ENCODE data around the gene NPAS3. TPM values are rescaled to one million over a fixed set of nuclear protein-coding genes. Genes with fewer than 3 reads are reported as not detected.
A peak's percentile ranks its signal among the peaks of the same experiment; 100 is the strongest.

Gene NPAS3
- total RNA-seq, 1 experiment from 2014 or later = 0.36 TPM

DNA sequence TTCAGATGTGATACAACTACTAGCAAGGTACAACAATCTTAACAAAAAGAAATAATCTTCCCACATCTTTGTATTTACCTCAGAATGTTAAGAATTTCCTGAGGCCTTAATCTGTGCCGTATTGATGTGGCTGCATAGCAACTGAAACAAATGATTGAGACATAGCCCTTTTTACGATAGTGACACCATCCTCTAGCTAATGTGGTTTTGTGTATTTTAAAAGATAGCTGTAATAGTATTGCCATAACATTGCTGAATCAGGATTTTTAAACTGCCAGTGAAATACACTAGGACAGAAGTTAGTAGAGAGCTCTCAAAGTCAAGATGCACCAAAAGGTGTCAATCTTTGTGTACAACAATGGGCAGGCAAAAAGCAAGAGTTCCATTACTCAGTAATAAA lies 11.9 kb downstream of the NPAS3 start:
- H3K9me2 ChIP-seq (replicated peaks; ENCODE audit: low read length) = no peaks in the 10 kb centered on the region
- no peaks in the 10 kb centered on the region for H3K79me2 ChIP-seq (ENCODE audit: low read length)
- ChIA-PET CTCF (interaction anchor here (0.6 kb wide), 1 partner anchor 234 kb away, joined by 3 read pairs; no protein-coding TSS in a partner anchor), POLR2A (ENCODE audit: unreplicated experiment) (no interaction called here)
- no peaks in the 10 kb centered on the region for H3K36me3 ChIP-seq (ENCODE audit: low read depth, low read length)
- H2AFZ ChIP-seq (ENCODE audit: low read length) = no peak overlapping the region
- DNase-seq = peak; percentile 32
- intact Hi-C loops (cut with micrococcal nuclease) = no loop called here
- no peak overlapping the region for H3K4me2 ChIP-seq (ENCODE audit: low read length)
- no peaks in the 10 kb centered on the region for H4K20me1 ChIP-seq (ENCODE audit: low read length)
- no peak overlapping the region for H3K4me3 ChIP-seq (ENCODE audit: low read length)
- TF ChIP-seq EZH2phosphoT487 (IDR thresholded peaks at IDR 0.05; ENCODE audit: borderline replicate concordance, low read length) (no peak), EZH2 (IDR thresholded peaks at IDR 0.05; ENCODE audit: low read length, unreplicated experiment) (no peak)
- TF ChIP-seq, protein P1, sequence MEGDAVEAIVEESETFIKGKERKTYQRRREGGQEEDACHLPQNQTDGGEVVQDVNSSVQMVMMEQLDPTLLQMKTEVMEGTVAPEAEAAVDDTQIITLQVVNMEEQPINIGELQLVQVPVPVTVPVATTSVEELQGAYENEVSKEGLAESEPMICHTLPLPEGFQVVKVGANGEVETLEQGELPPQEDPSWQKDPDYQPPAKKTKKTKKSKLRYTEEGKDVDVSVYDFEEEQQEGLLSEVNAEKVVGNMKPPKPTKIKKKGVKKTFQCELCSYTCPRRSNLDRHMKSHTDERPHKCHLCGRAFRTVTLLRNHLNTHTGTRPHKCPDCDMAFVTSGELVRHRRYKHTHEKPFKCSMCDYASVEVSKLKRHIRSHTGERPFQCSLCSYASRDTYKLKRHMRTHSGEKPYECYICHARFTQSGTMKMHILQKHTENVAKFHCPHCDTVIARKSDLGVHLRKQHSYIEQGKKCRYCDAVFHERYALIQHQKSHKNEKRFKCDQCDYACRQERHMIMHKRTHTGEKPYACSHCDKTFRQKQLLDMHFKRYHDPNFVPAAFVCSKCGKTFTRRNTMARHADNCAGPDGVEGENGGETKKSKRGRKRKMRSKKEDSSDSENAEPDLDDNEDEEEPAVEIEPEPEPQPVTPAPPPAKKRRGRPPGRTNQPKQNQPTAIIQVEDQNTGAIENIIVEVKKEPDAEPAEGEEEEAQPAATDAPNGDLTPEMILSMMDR (conservative IDR thresholded peaks at IDR 0.05; ENCODE audit: low read depth, low read length) = no peak
- no peaks in the 10 kb centered on the region for H3F3A ChIP-seq (ENCODE audit: low read length, unreplicated experiment)
- H3K9ac ChIP-seq (ENCODE audit: low read length) = no peak overlapping the region
- H3K27ac ChIP-seq (ENCODE audit: low read length) = no peak overlapping the region
- peaks cover 12% of the 10 kb centered on the region; the same call in 1 of the 2 replicates for H3K27me3 ChIP-seq (ENCODE audit: low read length)
- 0 out of 2 replicates have a peak, but pooled peaks cover 7% of the 10 kb centered on the region for H3K4me1 ChIP-seq (ENCODE audit: insufficient read depth, low read length)
- BruUV-seq (replicated peaks) = no TSS peak
- no peaks in the 10 kb centered on the region for H3K9me3 ChIP-seq (ENCODE audit: low read length)
- no peak for ATAC-seq

DNA sequence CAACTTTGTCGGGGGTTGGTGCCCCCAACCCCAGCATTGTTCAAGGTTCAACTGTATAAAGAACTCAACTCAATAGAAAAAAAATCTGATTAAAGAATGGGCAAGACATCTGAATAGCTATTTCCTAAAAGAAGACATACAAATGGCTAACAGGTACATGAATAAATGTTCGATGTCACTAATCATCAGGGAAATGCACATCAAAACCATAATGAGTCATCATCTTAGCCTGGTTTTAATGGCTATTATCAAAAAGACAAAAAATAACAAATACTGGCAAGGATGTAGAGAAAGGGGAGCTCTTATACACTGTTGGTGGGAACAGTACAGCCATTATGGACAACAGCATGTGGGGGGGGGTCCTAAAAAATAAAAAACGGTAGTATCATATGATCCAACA lies 28.7 kb downstream of the NPAS3 start:
- Histone ChIP-seq H4K20me1 (ENCODE audit: low read length) (no peaks in the 10 kb centered on the region), H2AFZ (ENCODE audit: low read length) (no peak overlapping the region), H3K36me3 (ENCODE audit: low read depth, low read length) (no peaks in the 10 kb centered on the region), H3K9me3 (ENCODE audit: low read length) (no peaks in the 10 kb centered on the region), H3K27ac (ENCODE audit: low read length) (no peak overlapping the region), H3F3A (ENCODE audit: low read length, unreplicated experiment) (no peaks in the 10 kb centered on the region), H3K9ac (ENCODE audit: low read length) (no peak overlapping the region), H3K4me2 (ENCODE audit: low read length) (no peak overlapping the region), H3K79me2 (ENCODE audit: low read length) (no peaks in the 10 kb centered on the region), H3K9me2 (replicated peaks; ENCODE audit: low read length) (no peaks in the 10 kb centered on the region), H3K27me3 (ENCODE audit: low read length) (peaks cover 20% of the 10 kb centered on the region; the same call in 1 of the 2 replicates), H3K4me3 (ENCODE audit: low read length) (no peak overlapping the region), H3K4me1 (ENCODE audit: insufficient read depth, low read length) (no peaks in the 10 kb centered on the region)
- CTCF ChIA-PET = no interaction called here
- no TSS peak for BruUV-seq (replicated peaks)
- POLR2A ChIA-PET (ENCODE audit: unreplicated experiment) = no interaction called here
- ATAC-seq (no peak), DNase-seq (no peak)
- intact Hi-C loops (cut with micrococcal nuclease) = no loop called here
- TF ChIP-seq, protein P1 (conservative IDR thresholded peaks at IDR 0.05; ENCODE audit: low read depth, low read length) = no peak
- no peak for TF ChIP-seq EZH2phosphoT487 (IDR thresholded peaks at IDR 0.05; ENCODE audit: borderline replicate concordance, low read length)
- TF ChIP-seq EZH2 (IDR thresholded peaks at IDR 0.05; ENCODE audit: low read length, unreplicated experiment) = no peak

DNA sequence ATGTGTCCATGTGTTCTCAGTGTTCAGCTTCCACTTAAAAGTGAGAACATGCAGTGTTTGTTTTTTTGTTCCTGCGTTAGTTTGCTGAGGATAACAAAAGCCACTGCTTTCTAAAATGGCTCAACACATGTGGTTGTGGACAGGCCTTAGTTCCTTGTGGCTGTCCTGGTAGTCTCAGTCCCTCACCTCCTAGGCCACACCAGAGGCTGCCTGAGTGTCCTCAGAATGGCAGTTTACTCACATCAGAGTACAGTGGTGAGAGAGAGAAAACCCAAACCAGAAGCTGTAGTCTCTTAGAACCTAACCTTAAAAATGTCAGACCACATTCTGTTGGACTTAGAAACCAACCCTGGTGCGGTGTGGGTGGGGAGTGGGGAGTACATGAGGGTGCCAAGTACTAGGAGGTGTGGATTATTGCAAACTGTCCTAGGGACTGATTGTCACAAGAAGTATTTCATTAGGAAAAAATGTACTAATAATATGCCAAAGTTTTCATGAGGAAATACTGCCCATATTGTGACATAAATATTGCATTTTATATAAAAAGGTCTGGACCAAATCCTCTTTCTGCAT lies 30.4 kb downstream of the NPAS3 start:
- no peaks in the 10 kb centered on the region for H3K36me3 ChIP-seq (ENCODE audit: low read depth, low read length)
- H3K79me2 ChIP-seq (ENCODE audit: low read length) = no peaks in the 10 kb centered on the region
- no peak overlapping the region; the same call in 1 of the 2 replicates for H2AFZ ChIP-seq (ENCODE audit: low read length)
- H3K4me3 ChIP-seq (ENCODE audit: low read length) = no peak overlapping the region
- intact Hi-C loops (cut with micrococcal nuclease) = no loop called here
- no peak for DNase-seq
- no peaks in the 10 kb centered on the region for H3K4me1 ChIP-seq (ENCODE audit: insufficient read depth, low read length)
- H3K9me2 ChIP-seq (replicated peaks; ENCODE audit: low read length) = no peaks in the 10 kb centered on the region
- ChIA-PET CTCF (no interaction called here), POLR2A (ENCODE audit: unreplicated experiment) (no interaction called here)
- ATAC-seq = no peak
- no peak overlapping the region for H3K9ac ChIP-seq (ENCODE audit: low read length)
- no peaks in the 10 kb centered on the region for H4K20me1 ChIP-seq (ENCODE audit: low read length)
- no peaks in the 10 kb centered on the region for H3K9me3 ChIP-seq (ENCODE audit: low read length)
- no peaks in the 10 kb centered on the region for H3F3A ChIP-seq (ENCODE audit: low read length, unreplicated experiment)
- no peak overlapping the region for H3K4me2 ChIP-seq (ENCODE audit: low read length)
- no peak overlapping the region for H3K27ac ChIP-seq (ENCODE audit: low read length)
- no TSS peak for BruUV-seq (replicated peaks)
- H3K27me3 ChIP-seq (ENCODE audit: low read length) = peaks cover 23% of the 10 kb centered on the region; the same call in 1 of the 2 replicates
- TF ChIP-seq EZH2 (IDR thresholded peaks at IDR 0.05; ENCODE audit: low read length, unreplicated experiment) (no peak), EZH2phosphoT487 (IDR thresholded peaks at IDR 0.05; ENCODE audit: borderline replicate concordance, low read length) (no peak)
- TF ChIP-seq, protein P1 (conservative IDR thresholded peaks at IDR 0.05; ENCODE audit: low read depth, low read length) = no peak

Data from PC-3 (cell line).